ENCODE measurements around the gene INPP5J. TPM values are rescaled to one million over a fixed set of nuclear protein-coding genes. Genes with fewer than 3 reads are reported as not detected.
A peak's percentile ranks its signal among the peaks of the same experiment; 100 is the strongest.

The INPP5J gene
- total and polyA plus RNA-seq, 2 of the 13 experiments (the other 11 are each of a cell fraction or from before 2014, with no cell fraction given): 0.24 to 1.1 TPM

DNA sequence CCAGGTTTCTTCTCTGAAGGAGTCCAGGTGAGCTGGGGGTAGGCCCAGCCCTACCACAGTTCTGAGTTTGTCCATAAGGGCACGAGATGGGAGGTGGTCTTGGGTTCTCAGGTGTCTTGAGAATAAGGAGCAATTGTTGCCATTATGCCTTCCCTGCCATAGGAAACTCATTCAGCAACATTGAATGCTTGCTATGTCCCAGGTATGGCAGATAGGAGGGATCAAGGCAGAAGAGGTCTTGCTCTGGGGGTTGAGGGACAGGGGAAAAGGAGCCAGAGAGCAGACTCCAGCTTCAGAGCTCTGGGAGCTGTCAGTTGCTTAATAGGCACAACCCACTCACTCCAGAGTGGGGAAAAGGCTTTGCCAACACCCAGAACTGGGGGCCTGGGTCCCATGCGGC is 19.7 kb upstream of the INPP5J start:
- no peaks in the 10 kb centered on the region for H3K79me2 ChIP-seq (ENCODE audit: insufficient read depth, low read length)
- H4K20me1 ChIP-seq (ENCODE audit: insufficient read depth, low read length): no peaks in the 10 kb centered on the region
- H3K9me3 ChIP-seq (ENCODE audit: low read length): no peaks in the 10 kb centered on the region
- FAIRE-seq: no peak
- H3K27ac ChIP-seq (ENCODE audit: extremely low read length, insufficient read depth, low read length): peak overlapping the region; percentile 43
- H3K4me2 ChIP-seq (ENCODE audit: low read depth, low read length): no peak overlapping the region
- BruUV-seq (replicated peaks): TSS peak; percentile 42
- intact Hi-C loops (cut with micrococcal nuclease; ENCODE audit: unreplicated experiment) (no loop called here), in situ Hi-C loops (cut with HindIII; ENCODE audit: extremely low pct_ligation_motif_present, low pct_unique_long_range_greater_than_20kb) (loop anchor here (5.0 kb wide), 1 partner anchor 39 kb away; the partner anchor contains the start of gene PLA2G3)
- no peaks in the 10 kb centered on the region for H3K27me3 ChIP-seq (ENCODE audit: control insufficient read depth in 1 of 2, insufficient read depth in 2 of 2, low read length in 2 of 2)
- no peak overlapping the region for H2AFZ ChIP-seq (ENCODE audit: low read length)
- WGBS (ENCODE audit: low lambda C conversion rate): 74% methylated on average over 2 of the region's 2 CpGs
- H3K9ac ChIP-seq (ENCODE audit: insufficient read depth, low read depth, low read length): 0 out of 2 replicates have a peak overlapping the region, but pooled peaks have one; percentile 26
- ATAC-seq: no peak
- no peak for DNase-seq (ENCODE audit: low spot score)
- no peak overlapping the region for H3K4me3 ChIP-seq (replicated peaks in 1 of 3; ENCODE audit: insufficient read depth in 1 of 3, low read depth in 2 of 3, low read length in 3 of 3)
- CTCF ChIA-PET (ENCODE audit: low intra/inter-chr PET ratio, low total read pairs): no interaction called here
- peaks cover 36% of the 10 kb centered on the region for H3K4me1 ChIP-seq (ENCODE audit: insufficient read depth, low read length)
- POLR2A ChIA-PET: interaction anchor here (0.9 to 2.1 kb wide), 5 partner anchors 20 to 135 kb away, joined by 3 to 8 read pairs (median 4); partner anchors contain the start of genes MORC2, RNF185 and SMTN
- H3K36me3 ChIP-seq (replicated peaks in 1 of 2; ENCODE audit: control insufficient read depth in 1 of 2, insufficient read depth in 2 of 2, low read length in 2 of 2): peaks cover 1 to 15% of the 10 kb centered on the region in 2 experiments; a peak in 3 of 5 replicates
- TF ChIP-seq TBP (CRISPR knock-in tag; IDR thresholded peaks at IDR 0.05): no peak
- TF ChIP-seq, protein P1, sequence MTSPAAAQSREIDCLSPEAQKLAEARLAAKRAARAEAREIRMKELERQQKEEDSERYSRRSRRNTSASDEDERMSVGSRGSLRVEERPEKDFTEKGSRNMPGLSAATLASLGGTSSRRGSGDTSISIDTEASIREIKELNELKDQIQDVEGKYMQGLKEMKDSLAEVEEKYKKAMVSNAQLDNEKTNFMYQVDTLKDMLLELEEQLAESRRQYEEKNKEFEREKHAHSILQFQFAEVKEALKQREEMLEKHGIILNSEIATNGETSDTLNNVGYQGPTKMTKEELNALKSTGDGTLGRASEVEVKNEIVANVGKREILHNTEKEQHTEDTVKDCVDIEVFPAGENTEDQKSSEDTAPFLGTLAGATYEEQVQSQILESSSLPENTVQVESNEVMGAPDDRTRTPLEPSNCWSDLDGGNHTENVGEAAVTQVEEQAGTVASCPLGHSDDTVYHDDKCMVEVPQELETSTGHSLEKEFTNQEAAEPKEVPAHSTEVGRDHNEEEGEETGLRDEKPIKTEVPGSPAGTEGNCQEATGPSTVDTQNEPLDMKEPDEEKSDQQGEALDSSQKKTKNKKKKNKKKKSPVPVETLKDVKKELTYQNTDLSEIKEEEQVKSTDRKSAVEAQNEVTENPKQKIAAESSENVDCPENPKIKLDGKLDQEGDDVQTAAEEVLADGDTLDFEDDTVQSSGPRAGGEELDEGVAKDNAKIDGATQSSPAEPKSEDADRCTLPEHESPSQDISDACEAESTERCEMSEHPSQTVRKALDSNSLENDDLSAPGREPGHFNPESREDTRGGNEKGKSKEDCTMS (CRISPR knock-in tag; conservative IDR thresholded peaks at IDR 0.05): no peak
- TF ChIP-seq, protein P2, sequence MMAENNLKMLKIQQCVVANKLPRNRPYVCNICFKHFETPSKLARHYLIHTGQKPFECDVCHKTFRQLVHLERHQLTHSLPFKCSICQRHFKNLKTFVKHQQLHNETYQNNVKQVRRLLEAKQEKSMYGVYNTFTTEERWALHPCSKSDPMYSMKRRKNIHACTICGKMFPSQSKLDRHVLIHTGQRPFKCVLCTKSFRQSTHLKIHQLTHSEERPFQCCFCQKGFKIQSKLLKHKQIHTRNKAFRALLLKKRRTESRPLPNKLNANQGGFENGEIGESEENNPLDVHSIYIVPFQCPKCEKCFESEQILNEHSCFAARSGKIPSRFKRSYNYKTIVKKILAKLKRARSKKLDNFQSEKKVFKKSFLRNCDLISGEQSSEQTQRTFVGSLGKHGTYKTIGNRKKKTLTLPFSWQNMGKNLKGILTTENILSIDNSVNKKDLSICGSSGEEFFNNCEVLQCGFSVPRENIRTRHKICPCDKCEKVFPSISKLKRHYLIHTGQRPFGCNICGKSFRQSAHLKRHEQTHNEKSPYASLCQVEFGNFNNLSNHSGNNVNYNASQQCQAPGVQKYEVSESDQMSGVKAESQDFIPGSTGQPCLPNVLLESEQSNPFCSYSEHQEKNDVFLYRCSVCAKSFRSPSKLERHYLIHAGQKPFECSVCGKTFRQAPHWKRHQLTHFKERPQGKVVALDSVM (CRISPR knock-in tag; IDR thresholded peaks at IDR 0.05): no peak
- TF ChIP-seq ZFYVE20 (CRISPR knock-in tag; IDR thresholded peaks at IDR 0.05; ENCODE audit: borderline replicate concordance, low read depth): no peak
- TF ChIP-seq PTBP1 (IDR thresholded peaks at IDR 0.05; ENCODE audit: low read depth, low read length, poor library complexity, severe bottlenecking): no peak
- TF ChIP-seq JUNB (CRISPR knock-in tag; IDR thresholded peaks at IDR 0.05; ENCODE audit: borderline replicate concordance): no peak
- no peak for TF ChIP-seq HNF4G (IDR thresholded peaks at IDR 0.05; ENCODE audit: borderline replicate concordance, low read depth, low read length)
- no peak for TF ChIP-seq HNF4G (CRISPR knock-in tag; IDR thresholded peaks at IDR 0.05; ENCODE audit: borderline replicate concordance, low read depth)
- TF ChIP-seq, protein P3, sequence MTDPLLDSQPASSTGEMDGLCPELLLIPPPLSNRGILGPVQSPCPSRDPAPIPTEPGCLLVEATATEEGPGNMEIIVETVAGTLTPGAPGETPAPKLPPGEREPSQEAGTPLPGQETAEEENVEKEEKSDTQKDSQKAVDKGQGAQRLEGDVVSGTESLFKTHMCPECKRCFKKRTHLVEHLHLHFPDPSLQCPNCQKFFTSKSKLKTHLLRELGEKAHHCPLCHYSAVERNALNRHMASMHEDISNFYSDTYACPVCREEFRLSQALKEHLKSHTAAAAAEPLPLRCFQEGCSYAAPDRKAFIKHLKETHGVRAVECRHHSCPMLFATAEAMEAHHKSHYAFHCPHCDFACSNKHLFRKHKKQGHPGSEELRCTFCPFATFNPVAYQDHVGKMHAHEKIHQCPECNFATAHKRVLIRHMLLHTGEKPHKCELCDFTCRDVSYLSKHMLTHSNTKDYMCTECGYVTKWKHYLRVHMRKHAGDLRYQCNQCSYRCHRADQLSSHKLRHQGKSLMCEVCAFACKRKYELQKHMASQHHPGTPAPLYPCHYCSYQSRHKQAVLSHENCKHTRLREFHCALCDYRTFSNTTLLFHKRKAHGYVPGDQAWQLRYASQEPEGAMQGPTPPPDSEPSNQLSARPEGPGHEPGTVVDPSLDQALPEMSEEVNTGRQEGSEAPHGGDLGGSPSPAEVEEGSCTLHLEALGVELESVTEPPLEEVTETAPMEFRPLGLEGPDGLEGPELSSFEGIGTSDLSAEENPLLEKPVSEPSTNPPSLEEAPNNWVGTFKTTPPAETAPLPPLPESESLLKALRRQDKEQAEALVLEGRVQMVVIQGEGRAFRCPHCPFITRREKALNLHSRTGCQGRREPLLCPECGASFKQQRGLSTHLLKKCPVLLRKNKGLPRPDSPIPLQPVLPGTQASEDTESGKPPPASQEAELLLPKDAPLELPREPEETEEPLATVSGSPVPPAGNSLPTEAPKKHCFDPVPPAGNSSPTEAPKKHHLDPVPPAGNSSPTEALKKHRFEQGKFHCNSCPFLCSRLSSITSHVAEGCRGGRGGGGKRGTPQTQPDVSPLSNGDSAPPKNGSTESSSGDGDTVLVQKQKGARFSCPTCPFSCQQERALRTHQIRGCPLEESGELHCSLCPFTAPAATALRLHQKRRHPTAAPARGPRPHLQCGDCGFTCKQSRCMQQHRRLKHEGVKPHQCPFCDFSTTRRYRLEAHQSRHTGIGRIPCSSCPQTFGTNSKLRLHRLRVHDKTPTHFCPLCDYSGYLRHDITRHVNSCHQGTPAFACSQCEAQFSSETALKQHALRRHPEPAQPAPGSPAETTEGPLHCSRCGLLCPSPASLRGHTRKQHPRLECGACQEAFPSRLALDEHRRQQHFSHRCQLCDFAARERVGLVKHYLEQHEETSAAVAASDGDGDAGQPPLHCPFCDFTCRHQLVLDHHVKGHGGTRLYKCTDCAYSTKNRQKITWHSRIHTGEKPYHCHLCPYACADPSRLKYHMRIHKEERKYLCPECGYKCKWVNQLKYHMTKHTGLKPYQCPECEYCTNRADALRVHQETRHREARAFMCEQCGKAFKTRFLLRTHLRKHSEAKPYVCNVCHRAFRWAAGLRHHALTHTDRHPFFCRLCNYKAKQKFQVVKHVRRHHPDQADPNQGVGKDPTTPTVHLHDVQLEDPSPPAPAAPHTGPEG (CRISPR knock-in tag; IDR thresholded peaks at IDR 0.05): no peak
- TF ChIP-seq ZNF180 (CRISPR knock-in tag; IDR thresholded peaks at IDR 0.05; ENCODE audit: borderline replicate concordance, low read depth): no peak
